HG03060 (cell line): ENCODE data around the gene IFITM2.
A peak's percentile ranks its signal among the peaks of the same experiment; 100 is the strongest.
"Not testable (repeated sequence)": the region's sequence is repeated elsewhere in the genome, so short reads cannot be mapped to it uniquely, and the experiment has no call there.

ENCODE experiments used
- ATAC-seq: cut with Tn5 transposase; IDR thresholded peaks from one replicate; pipeline ENCODE4 v1.9.1; 2021; ENCODE audit warnings: low read depth, moderate number of reproducible peaks; ENCODE audit not compliant: unreplicated experiment

Gene IFITM2

GRCh38 chr11:319121-319887, 11.7 kb downstream of the IFITM2 start:
- ATAC-seq = not testable (repeated sequence)

- not testable (repeated sequence) for ATAC-seq
Observed at GRCh38 chr11:319888-320273, 12.3 kb downstream of the IFITM2 start.

GRCh38 chr11:324156-324555, 16.5 kb downstream of the IFITM2 start:
- no peak for ATAC-seq

- ATAC-seq = not testable (repeated sequence)
Observed at GRCh38 chr11:324593-325517, 17.2 kb downstream of the IFITM2 start.

- no peak for ATAC-seq
Observed at GRCh38 chr11:325796-326591, 18.4 kb downstream of the IFITM2 start.

GRCh38 chr11:326592-326841, 18.9 kb downstream of the IFITM2 start:
- no peak for ATAC-seq

GRCh38 chr11:326842-327580, 19.4 kb downstream of the IFITM2 start:
- ATAC-seq = peak; percentile 47

GRCh38 chr11:327581-327923, 19.9 kb downstream of the IFITM2 start:
- no peak for ATAC-seq

- ATAC-seq = no peak
Observed at GRCh38 chr11:328012-328411, 20.4 kb downstream of the IFITM2 start.

- ATAC-seq = not testable (repeated sequence)
Observed at GRCh38 chr11:328516-329100, 21.0 kb downstream of the IFITM2 start.

GRCh38 chr11:329886-330253, 22.3 kb downstream of the IFITM2 start:
- ATAC-seq = no peak

- no peak for ATAC-seq
Observed at GRCh38 chr11:330307-330693, 22.7 kb downstream of the IFITM2 start.

- ATAC-seq = no peak
Observed at GRCh38 chr11:330694-331357, 23.2 kb downstream of the IFITM2 start.

GRCh38 chr11:331358-332060, 23.9 kb downstream of the IFITM2 start:
- ATAC-seq = no peak

GRCh38 chr11:332651-333480, 25.2 kb downstream of the IFITM2 start:
- ATAC-seq = no peak

GRCh38 chr11:333616-334263, 26.1 kb downstream of the IFITM2 start:
- ATAC-seq = not testable (repeated sequence)

- ATAC-seq = no peak
Observed at GRCh38 chr11:334264-334994, 26.8 kb downstream of the IFITM2 start.
